ENCODE results near the gene SNORC.

- no peak for TF ChIP-seq SUZ12 (IDR thresholded peaks at IDR 0.05)
- no peak for TF ChIP-seq L3MBTL2 (conservative IDR thresholded peaks at IDR 0.05)
- no peak for TF ChIP-seq ELF4 (IDR thresholded peaks at IDR 0.05)
- no peak for TF ChIP-seq SP1 (IDR thresholded peaks at IDR 0.05)
- no peak for TF ChIP-seq FOXM1 (IDR thresholded peaks at IDR 0.05; ENCODE audit: borderline replicate concordance)
- TF ChIP-seq CTBP1 (IDR thresholded peaks at IDR 0.05; ENCODE audit: borderline replicate concordance), result no peak
Measured at GRCh38 chr2:232892221-232892620, 22.2 kb downstream of the SNORC start.

Measured in HEK293T (cell line).